Measurements from ENCODE around the gene CAT.

CAT gene

DNA sequence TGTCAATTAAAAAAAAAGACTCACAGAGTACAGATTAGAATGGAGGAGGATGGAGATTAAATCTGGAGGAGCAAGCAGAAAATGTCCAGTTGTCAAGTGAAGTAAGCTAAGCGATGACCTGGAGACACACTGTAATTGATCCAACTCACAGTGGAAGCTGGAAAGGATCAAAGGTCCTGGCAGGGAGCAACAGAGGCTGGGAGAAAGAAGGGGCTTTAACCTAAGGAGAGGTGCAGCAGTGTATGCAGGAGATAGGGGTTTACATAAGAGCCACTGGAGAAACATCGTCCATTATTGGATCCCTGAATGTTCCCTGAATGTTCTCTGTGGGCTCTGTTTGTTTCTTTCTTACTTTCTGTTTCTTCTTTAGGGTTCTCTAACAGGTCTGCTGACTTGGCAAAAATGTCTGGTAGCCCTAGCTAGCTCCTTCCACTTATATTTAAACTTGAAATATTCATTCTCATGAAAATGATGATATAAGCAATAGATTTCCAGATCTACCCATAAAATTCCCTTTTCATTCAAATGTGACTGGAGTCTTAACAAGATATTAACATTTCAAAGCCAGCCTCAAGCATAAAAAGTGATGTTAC, 30.1 kb upstream of the CAT start:
- TF ChIP-seq, protein P1, sequence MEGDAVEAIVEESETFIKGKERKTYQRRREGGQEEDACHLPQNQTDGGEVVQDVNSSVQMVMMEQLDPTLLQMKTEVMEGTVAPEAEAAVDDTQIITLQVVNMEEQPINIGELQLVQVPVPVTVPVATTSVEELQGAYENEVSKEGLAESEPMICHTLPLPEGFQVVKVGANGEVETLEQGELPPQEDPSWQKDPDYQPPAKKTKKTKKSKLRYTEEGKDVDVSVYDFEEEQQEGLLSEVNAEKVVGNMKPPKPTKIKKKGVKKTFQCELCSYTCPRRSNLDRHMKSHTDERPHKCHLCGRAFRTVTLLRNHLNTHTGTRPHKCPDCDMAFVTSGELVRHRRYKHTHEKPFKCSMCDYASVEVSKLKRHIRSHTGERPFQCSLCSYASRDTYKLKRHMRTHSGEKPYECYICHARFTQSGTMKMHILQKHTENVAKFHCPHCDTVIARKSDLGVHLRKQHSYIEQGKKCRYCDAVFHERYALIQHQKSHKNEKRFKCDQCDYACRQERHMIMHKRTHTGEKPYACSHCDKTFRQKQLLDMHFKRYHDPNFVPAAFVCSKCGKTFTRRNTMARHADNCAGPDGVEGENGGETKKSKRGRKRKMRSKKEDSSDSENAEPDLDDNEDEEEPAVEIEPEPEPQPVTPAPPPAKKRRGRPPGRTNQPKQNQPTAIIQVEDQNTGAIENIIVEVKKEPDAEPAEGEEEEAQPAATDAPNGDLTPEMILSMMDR (IDR thresholded peaks at IDR 0.05; ENCODE audit: low read depth, low read length): no peak
- no peak for DNase-seq

GRCh38 chr11:34411111-34411510, 27.6 kb upstream of the CAT start:
- TF ChIP-seq, protein P1 (IDR thresholded peaks at IDR 0.05; ENCODE audit: low read depth, low read length): no peak
- H3K9me3 ChIP-seq (ENCODE audit: severe bottlenecking): peaks cover 6% of the 10 kb centered on the region
- no peaks in the 10 kb centered on the region for H3K27me3 ChIP-seq (ENCODE audit: insufficient read depth, low read depth, severe bottlenecking)
- DNase-seq: no peak
- no peak overlapping the region for H3K27ac ChIP-seq
- no peak overlapping the region for H3K4me3 ChIP-seq (ENCODE audit: low read depth, low read length)
- H3K36me3 ChIP-seq: no peaks in the 10 kb centered on the region

More for the DNA sequence above, 30.1 kb upstream of the CAT start:
- H3K27me3 ChIP-seq (ENCODE audit: insufficient read depth, low read depth, severe bottlenecking): no peaks in the 10 kb centered on the region
- no peak overlapping the region for H3K4me3 ChIP-seq (ENCODE audit: low read depth, low read length)
- peaks cover 6% of the 10 kb centered on the region for H3K9me3 ChIP-seq (ENCODE audit: severe bottlenecking)
- no peaks in the 10 kb centered on the region for H3K36me3 ChIP-seq
- H3K27ac ChIP-seq: no peak overlapping the region

DNA sequence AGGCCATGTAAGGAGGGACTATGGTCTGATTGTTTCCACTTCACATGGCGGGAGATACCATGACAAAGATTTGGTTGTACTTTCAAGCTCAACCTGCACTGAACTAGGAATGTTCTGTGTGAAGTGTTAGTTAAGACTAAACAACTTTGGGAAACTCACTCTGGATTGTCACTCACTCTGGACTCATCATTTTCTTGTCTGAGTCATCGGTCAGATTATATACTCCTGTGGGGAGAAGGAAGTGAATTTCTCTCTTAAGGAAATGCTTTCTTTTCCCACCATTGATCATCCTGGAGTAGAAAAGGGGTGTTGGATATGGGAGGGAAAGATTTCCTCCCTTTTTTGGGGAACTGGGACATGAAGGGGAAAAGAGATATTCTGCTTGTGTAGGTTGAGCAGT, 26.9 kb upstream of the CAT start:
- Histone ChIP-seq H3K27me3 (ENCODE audit: insufficient read depth, low read depth, severe bottlenecking) (no peaks in the 10 kb centered on the region), H3K4me3 (ENCODE audit: low read depth, low read length) (no peak overlapping the region), H3K36me3 (no peaks in the 10 kb centered on the region), H3K9me3 (ENCODE audit: severe bottlenecking) (peaks cover 6% of the 10 kb centered on the region), H3K27ac (no peak overlapping the region)
- no peak for DNase-seq
- TF ChIP-seq, protein P1 (IDR thresholded peaks at IDR 0.05; ENCODE audit: low read depth, low read length): no peak

DNA sequence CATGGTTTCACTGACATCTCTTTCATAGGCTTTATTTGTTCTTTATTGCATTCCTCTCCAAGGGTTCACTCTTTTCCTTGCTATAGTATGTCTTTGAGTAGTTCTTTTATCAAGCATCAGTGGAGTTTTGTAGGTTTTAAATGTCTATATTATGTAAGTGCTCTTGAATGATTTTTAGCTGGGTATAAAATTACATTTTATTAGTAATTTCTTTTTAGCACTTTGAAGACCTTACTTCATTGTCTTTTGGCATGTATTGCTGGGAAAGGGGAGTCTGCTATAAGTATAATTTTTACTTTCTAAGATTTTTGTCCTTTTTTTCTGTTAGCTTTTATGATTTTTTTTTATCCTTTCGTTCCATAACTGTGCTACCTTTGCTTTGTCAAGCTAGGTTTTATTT, 25.5 kb upstream of the CAT start:
- peaks cover 6% of the 10 kb centered on the region for H3K9me3 ChIP-seq (ENCODE audit: severe bottlenecking)
- H3K27ac ChIP-seq: no peak overlapping the region
- H3K27me3 ChIP-seq (ENCODE audit: insufficient read depth, low read depth, severe bottlenecking): no peaks in the 10 kb centered on the region
- H3K4me3 ChIP-seq (ENCODE audit: low read depth, low read length): no peak overlapping the region
- no peak for DNase-seq
- TF ChIP-seq, protein P1 (IDR thresholded peaks at IDR 0.05; ENCODE audit: low read depth, low read length): no peak
- no peaks in the 10 kb centered on the region for H3K36me3 ChIP-seq

- H3K27ac ChIP-seq: no peak overlapping the region
- no peaks in the 10 kb centered on the region for H3K27me3 ChIP-seq (ENCODE audit: insufficient read depth, low read depth, severe bottlenecking)
- DNase-seq: no peak
- H3K9me3 ChIP-seq (ENCODE audit: severe bottlenecking): peaks cover 6% of the 10 kb centered on the region
- TF ChIP-seq, protein P1 (IDR thresholded peaks at IDR 0.05; ENCODE audit: low read depth, low read length): no peak
- no peak overlapping the region for H3K4me3 ChIP-seq (ENCODE audit: low read depth, low read length)
- no peaks in the 10 kb centered on the region for H3K36me3 ChIP-seq
Observed at GRCh38 chr11:34415538-34415937, 23.2 kb upstream of the CAT start.

DNA sequence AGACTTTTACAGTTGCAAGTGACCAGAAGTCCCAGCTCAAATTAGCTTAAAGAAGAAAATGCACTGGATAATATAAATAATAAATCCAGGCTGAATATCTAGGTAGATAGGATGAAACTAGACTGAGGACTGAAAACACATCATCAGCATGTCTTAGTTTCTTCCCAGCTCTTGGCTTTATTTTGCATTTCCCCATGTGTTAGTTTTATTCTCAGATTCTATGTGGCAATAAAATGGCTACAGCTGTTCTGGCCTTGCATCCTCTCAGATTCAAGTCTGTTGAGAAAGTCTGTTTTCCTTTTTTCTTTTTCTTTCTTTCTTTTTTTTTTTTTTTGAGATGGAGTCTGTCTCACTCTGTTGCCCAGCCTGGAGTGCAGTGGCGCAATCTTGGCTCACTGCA, 22.6 kb upstream of the CAT start:
- TF ChIP-seq, protein P1 (IDR thresholded peaks at IDR 0.05; ENCODE audit: low read depth, low read length): no peak
- no peak overlapping the region for H3K27ac ChIP-seq
- no peak overlapping the region for H3K4me3 ChIP-seq (ENCODE audit: low read depth, low read length)
- DNase-seq: no peak
- H3K27me3 ChIP-seq (ENCODE audit: insufficient read depth, low read depth, severe bottlenecking): no peaks in the 10 kb centered on the region
- no peaks in the 10 kb centered on the region for H3K36me3 ChIP-seq
- H3K9me3 ChIP-seq (ENCODE audit: severe bottlenecking): peaks cover 6% of the 10 kb centered on the region
